MG63 (cell line): ENCODE data around the gene HLA-A. TPM values are rescaled to one million over a fixed set of nuclear protein-coding genes. Genes with fewer than 3 reads are reported as not detected.
"Not testable (repeated sequence)": the region's sequence is repeated elsewhere in the genome, so short reads cannot be mapped to it uniquely, and the experiment has no call there.

Experiments used
- DNase-seq: peaks from one replicate; pipeline ENCODE4 v3.0.0-alpha.2; 2020
- H3K27me3 ChIP-seq: fragments of 250-450 bp; sonication (Bioruptor Pico); 2 replicates; pipeline ENCODE4 v1.5.1; 2020; ENCODE audit warnings: mild to moderate bottlenecking, moderate library complexity
- H3K36me3 ChIP-seq: fragments of 250-450 bp; sonication (Bioruptor Pico); 2 replicates; pipeline ENCODE4 v1.5.1; 2020; ENCODE audit warnings: mild to moderate bottlenecking, moderate library complexity
- H3K4me3 ChIP-seq: fragments of 250-450 bp; sonication (Bioruptor Pico); 2 replicates; pipeline ENCODE4 v1.5.1; 2020; ENCODE audit warnings: mild to moderate bottlenecking, moderate library complexity
- H3K9me3 ChIP-seq: fragments of 250-450 bp; sonication (Bioruptor Pico); 2 replicates; pipeline ENCODE4 v1.5.1; 2020; ENCODE audit warnings: mild to moderate bottlenecking, moderate library complexity
- total RNA-seq: library from RNA; depleted of rRNA; stranded (reverse); fragments of >200 nt; shearing (Covaris generic); gene quantifications from 2 replicates; pipeline ENCODE4 v1.2.3, GENCODE V29; 2014; ENCODE audit warnings: low replicate concordance

The HLA-A gene
- total RNA-seq, 1 experiment from 2014 or later: 315 TPM

DNA sequence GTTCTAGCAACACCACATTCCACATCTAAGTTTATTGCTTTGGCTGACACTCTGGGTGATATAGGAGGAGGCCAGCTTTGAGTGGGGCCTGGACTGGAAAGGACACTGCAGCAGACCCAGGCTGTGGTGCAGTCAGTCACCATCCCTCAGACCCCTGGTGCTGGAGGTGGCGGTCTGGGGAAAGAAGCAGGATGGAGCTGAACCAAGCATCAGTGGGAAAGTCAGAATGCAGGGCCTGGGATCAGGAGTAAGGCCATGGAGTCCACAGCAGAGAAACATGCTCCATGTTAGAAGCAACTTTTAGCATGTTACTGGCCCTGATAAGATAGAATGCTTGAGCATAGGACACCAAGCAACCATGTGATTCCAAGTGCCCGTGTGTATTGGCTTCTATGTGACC is 5.9 kb downstream of the HLA-A start:
- DNase-seq: no peak

DNA sequence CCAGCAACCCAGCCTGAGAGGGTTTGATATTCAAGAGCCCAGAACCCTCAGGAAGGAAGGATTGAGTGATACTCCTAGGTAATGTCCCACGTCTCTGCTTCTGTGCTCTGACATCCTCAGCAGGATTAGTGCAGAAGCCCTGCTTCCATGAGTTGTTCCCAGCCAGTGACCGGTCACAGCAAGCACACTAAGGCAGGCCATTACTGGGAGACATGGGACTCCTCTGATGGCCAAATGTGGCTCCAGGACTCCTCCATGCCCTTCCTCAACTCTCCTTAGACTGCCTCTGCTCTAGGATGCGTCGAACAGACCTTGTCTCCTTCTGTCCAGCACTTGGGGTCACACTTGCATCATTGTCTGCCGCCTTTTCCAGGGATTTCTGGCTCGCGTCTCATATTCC is 7.6 kb downstream of the HLA-A start:
- H3K36me3 ChIP-seq: 0 out of 2 replicates have a peak, but pooled peaks cover 2% of the 10 kb centered on the region
- H3K27me3 ChIP-seq: no peaks in the 10 kb centered on the region
- DNase-seq: no peak
- no peaks in the 10 kb centered on the region for H3K9me3 ChIP-seq
- no peak overlapping the region for H3K4me3 ChIP-seq

More for the DNA sequence above, 5.9 kb downstream of the HLA-A start:
- H3K27me3 ChIP-seq: no peaks in the 10 kb centered on the region
- H3K9me3 ChIP-seq: no peaks in the 10 kb centered on the region
- 0 out of 2 replicates have a peak, but pooled peaks cover 2% of the 10 kb centered on the region for H3K36me3 ChIP-seq
- no peak overlapping the region for H3K4me3 ChIP-seq

DNA sequence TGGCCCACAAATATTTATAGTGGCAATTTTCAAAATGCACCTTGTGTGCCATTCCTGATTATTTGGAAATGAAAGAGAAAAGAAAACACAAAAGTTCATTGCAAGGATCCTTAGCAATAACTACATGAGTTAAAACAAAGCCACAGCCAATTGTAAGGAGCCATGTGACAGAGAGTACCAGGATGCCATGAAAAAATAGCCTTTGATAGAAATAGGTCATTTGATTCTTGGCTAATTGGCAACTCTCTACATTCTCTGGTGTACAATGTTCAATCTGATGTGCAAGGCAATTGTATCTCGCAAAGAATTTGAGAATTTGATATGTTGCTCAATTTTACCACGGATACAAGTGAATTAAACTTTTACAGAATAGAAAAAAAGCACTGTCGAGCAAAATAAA is 9.6 kb downstream of the HLA-A start:
- Histone ChIP-seq H3K9me3 (no peaks in the 10 kb centered on the region), H3K4me3 (no peak overlapping the region), H3K27me3 (no peaks in the 10 kb centered on the region), H3K36me3 (no peaks in the 10 kb centered on the region)
- DNase-seq: no peak

DNA sequence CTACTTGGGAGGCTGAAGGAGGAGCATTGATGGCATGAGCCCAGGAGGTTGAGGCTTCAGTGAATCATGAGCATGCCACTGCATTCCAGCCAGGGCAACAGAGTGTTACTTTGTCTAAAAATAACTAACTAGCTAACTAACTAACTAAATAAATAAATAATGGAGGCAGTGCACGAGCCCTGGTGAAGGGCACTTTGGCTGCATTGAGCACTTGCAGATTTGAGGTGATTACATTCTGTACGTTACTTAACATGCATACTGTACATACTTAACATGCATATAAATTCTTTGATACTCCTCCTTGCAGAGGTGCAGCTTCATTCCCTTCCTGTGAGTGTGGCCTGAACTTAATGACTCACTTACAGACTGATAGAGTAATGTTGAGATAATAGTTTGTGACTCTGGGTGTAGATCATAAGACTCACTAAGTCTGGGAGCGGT is 10.7 kb downstream of the HLA-A start:
- no peak overlapping the region for H3K4me3 ChIP-seq
- no peaks in the 10 kb centered on the region for H3K9me3 ChIP-seq
- no peaks in the 10 kb centered on the region for H3K36me3 ChIP-seq
- no peaks in the 10 kb centered on the region for H3K27me3 ChIP-seq
- DNase-seq: peak; percentile 86

DNA sequence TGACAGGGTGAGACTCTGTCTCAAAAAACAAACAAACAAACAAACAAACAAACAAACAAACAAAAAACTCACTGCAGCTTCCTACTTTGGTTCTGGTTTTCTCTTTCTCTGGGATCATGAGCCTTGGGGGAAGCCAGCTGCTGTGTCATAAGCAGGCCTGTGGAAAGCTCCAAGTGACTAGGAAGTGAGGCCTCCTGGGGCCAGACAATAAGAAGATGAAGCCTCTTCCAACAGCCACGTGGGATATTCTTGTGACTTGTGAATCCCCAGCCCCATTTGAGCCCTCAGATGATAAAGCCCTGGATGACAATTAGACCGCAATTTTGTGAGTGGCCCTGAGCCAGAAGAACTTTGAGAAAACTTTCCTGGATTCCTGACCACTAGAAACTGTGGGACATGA is 11.4 kb downstream of the HLA-A start:
- no peaks in the 10 kb centered on the region for H3K36me3 ChIP-seq
- no peaks in the 10 kb centered on the region for H3K27me3 ChIP-seq
- H3K4me3 ChIP-seq: no peak overlapping the region
- no peaks in the 10 kb centered on the region for H3K9me3 ChIP-seq
- DNase-seq: peak; percentile 36

DNA sequence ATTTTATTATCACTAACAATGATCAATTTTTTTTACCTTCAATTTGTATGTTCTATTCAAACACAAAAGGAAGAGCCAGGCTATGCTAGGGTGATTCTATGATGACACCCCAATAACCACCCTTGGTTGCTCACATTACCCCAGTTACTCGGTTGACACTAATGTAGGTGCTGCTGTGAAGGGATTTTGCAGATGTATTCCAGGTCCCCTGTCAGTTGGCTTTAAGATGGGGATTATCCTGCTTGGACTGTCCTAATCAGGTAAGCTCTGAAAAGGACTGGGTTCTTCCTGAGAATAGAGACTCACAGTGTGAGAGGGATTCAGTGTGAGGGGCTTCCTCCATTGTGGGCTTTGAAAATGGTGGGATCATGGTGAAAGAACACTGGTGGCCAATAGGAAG is 11.9 kb downstream of the HLA-A start:
- Histone ChIP-seq H3K4me3 (no peak overlapping the region), H3K27me3 (no peaks in the 10 kb centered on the region)
- DNase-seq: no peak

DNA sequence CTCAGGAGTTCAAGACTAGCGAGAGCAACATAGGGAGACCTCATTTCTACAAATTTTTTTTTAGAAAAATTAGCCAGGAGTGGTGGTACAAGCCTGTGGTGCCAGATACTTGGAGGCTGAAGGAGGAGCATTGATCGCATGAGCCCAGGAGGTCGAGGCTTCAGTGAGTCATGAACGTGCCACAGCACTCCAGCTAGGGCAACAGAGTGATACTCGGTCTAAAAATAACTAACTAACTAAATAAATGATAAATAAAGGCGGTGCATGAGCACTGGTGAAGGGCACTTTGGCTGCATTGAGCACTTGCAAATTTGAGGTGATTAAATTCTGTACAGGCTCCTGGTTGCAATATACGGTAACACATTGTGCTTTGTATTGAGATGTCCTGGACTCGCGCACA is 13.5 kb downstream of the HLA-A start:
- H3K36me3 ChIP-seq: no peaks in the 10 kb centered on the region
- H3K27me3 ChIP-seq: no peaks in the 10 kb centered on the region
- no peaks in the 10 kb centered on the region for H3K9me3 ChIP-seq
- peak; percentile 28 for DNase-seq
- no peak overlapping the region for H3K4me3 ChIP-seq

More for the DNA sequence above, 11.9 kb downstream of the HLA-A start:
- Histone ChIP-seq H3K9me3 (no peaks in the 10 kb centered on the region), H3K36me3 (no peaks in the 10 kb centered on the region)

DNA sequence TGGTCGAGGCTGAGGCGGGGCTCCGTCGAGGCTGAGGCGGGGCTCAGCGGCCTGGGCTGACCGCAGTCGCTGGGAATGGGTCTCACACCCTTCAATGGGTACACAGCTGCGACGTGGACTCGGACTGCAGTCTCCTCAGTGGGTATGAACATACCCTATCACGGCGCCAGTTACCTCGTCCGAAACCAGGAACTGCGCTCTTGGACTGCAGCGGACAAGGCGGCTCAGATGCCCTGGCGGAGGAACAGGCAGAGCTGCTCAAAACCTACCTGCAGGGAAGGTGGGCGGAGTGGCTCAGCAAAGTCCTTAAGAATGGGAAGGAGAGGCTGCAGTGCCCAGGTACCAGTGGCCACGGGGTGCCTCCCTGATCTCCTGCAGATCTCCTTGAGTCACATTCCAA is 14.2 kb downstream of the HLA-A start:
- H3K9me3 ChIP-seq: no peaks in the 10 kb centered on the region

DNA sequence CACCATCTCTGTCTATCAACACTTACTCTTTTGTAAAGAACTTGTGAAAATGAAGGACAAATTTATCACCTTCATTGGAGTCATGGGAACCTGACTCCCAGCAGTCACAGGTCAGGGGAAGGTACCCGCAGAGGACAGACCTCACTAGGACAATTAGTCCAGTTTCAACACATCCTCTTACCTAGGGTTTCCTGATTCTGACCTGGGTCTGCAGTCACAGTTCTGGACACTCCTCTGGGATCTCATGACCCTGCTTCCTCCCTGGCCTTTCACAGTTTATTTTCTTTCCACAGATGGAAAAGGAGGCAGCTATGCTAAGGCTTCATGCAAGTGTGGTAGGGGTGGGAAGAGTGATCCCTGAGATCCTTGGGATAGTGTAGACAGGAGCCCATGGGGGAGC is 15.7 kb downstream of the HLA-A start:
- no peaks in the 10 kb centered on the region for H3K36me3 ChIP-seq

More for the DNA sequence above, 14.2 kb downstream of the HLA-A start:
- DNase-seq: no peak
- Histone ChIP-seq H3K27me3 (no peaks in the 10 kb centered on the region), H3K36me3 (no peaks in the 10 kb centered on the region), H3K4me3 (no peak overlapping the region)

DNA sequence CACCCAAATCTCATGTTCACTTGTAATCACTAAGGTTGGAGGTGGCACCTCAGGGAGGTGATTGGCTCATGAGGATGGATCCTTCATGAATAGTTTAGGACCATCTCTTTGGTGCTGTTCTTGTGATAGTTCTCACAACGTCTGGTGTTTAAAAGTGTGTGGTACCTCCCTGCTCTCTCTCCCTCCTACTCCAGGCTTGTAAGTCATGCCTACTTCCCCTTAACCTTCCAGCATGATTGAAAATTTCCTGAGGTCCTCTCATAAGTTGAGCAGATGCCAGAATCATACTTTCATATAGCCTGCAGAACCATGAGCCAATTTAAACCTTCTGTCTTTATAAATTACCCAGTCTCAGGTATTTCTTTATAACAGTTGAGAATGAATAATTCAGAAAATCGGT is 16.6 kb downstream of the HLA-A start:
- H3K4me3 ChIP-seq: no peak overlapping the region
- H3K9me3 ChIP-seq: no peaks in the 10 kb centered on the region
- H3K27me3 ChIP-seq: no peaks in the 10 kb centered on the region
- H3K36me3 ChIP-seq: no peaks in the 10 kb centered on the region
- no peak for DNase-seq

More for the DNA sequence above, 15.7 kb downstream of the HLA-A start:
- DNase-seq: no peak
- Histone ChIP-seq H3K9me3 (no peaks in the 10 kb centered on the region), H3K27me3 (no peaks in the 10 kb centered on the region), H3K4me3 (no peak overlapping the region)

DNA sequence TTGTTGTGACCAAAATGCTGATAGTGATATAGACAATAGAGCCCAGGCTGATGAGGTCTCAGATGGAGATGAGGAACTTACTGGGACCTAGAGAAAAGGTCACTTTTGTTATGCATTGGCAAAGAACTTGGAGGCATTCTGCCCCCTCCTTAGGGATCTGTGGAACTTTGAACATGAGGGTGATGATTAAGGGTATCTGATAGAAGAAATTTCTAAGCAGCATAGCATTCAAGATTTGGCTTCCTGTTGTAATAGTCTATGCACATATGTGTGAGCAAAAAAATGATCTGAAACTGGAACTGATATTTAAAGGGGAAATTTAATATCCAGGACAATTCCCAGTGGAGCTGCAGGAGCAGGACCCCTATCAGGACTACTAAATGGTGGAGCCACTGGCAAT is 17.1 kb downstream of the HLA-A start:
- Histone ChIP-seq H3K9me3 (no peaks in the 10 kb centered on the region), H3K4me3 (no peak overlapping the region), H3K36me3 (no peaks in the 10 kb centered on the region), H3K27me3 (no peaks in the 10 kb centered on the region)
- no peak for DNase-seq

DNA sequence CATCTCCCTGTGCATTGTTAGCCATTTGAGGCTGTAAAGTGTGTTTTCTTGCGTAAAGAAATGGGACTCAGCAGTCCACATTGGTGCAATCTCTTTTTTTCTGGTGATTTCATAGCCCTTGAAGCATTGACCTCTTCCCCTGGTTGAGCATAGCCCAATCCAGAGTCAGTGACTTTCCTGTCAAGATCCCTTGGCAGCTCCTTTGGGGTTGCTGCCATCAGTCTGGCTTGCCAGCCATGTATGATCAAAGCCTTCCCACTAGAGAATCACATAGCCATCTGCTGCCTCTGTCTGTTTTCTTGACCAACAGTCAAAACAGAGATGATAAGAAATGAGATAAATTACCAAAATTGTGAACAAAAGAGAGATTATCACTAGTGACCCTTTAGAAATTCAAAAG is 19.6 kb downstream of the HLA-A start:
- H3K27me3 ChIP-seq: no peaks in the 10 kb centered on the region
- no peaks in the 10 kb centered on the region for H3K9me3 ChIP-seq
- H3K36me3 ChIP-seq: no peaks in the 10 kb centered on the region
- DNase-seq: peak; percentile 37
- no peak overlapping the region for H3K4me3 ChIP-seq

DNA sequence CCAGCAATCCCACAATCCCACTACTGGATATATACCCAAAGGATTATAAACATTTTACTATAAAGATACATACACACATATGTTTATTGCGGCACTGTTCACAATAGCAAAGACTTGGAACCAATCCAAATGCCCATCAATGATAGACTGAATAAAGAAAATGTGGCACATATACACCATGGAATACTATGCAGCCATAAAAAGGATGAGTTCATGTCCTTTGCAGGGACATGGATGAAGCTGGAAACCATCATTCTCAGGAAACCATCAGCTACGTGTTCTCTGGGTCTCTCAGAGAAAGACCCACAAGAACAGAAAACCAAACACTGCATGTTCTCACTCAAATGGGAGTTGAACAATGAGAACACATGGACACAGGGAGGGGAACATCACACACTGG is 21.4 kb downstream of the HLA-A start:
- not testable (repeated sequence) for H3K9me3 ChIP-seq

DNA sequence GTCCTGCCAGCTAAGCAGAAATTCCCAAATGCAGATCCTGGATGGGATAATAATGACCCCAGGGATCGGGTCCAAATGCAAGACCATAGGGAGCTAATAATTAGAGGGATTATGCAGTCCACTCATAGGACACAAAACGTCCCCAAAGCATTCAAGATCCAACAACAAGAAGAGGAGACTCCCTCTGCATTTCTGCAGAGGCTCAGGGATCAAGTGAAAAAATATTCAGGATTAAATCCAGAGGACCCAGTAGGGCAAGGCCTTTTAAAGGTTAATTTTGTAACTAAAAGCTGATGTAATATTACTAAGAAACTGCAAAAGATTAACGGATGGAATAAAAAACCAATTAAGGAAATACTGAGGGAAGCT is 22.2 kb downstream of the HLA-A start:
- Histone ChIP-seq H3K4me3 (no peak overlapping the region), H3K27me3 (no peaks in the 10 kb centered on the region), H3K9me3 (no peaks in the 10 kb centered on the region), H3K36me3 (no peaks in the 10 kb centered on the region)
- DNase-seq: no peak

More for the DNA sequence above, 21.4 kb downstream of the HLA-A start:
- not testable (repeated sequence) for H3K27me3 ChIP-seq, DNase-seq, H3K4me3 ChIP-seq, H3K36me3 ChIP-seq

DNA sequence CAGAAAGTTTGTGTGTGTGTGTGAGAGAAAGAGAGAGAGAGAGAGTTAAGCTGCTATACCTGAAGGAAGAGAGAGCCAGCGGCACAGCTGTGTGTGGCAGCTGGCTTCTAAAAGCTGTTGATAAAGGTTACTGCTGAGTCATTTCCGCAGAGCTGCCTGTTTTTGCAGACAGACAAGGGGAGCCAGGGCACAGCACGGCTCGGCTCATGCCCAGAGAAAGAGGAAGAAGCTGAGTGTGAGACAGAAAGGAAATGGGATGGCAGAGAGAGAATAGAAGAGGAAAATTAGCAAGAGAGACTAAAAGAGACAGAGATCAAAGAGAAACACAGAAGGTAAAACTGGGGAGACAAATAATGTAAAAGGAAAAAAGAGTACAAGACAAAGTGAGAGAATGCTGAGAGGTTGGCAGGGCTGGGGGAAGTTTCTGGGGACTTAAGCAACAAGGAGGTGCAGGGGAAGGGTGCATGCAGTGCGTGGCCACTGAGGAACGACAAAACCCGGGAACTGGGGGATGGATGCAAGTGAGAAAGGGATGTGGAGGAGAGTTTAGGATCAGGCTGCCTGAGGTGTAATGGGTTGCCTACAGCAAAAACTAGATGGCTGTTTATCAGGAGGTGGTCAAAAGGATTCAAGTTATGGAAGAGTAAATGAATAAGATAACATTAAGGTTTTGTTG is 22.7 kb downstream of the HLA-A start:
- DNase-seq: peak; percentile 88
- no peaks in the 10 kb centered on the region for H3K36me3 ChIP-seq

DNA sequence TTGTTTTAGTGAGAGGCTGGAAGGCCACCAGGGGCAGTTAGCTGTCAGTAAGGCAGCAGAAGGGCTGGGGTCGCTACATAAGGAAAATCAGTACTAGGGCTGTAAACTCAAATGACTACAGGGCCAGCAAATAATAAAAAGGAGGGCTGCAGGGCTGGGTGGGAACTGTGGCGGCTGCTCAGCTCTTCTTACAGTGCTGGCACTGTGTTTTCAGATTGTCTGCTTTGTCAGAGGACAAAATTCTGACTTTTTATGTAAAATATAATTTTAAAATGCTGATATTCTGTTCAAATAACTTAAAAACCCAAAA is 23.2 kb downstream of the HLA-A start:
- no peak overlapping the region for H3K4me3 ChIP-seq
- no peaks in the 10 kb centered on the region for H3K9me3 ChIP-seq
- no peak for DNase-seq

More for the DNA sequence above, 22.7 kb downstream of the HLA-A start:
- no peak overlapping the region for H3K4me3 ChIP-seq
- H3K9me3 ChIP-seq: no peaks in the 10 kb centered on the region
- no peaks in the 10 kb centered on the region for H3K27me3 ChIP-seq

DNA sequence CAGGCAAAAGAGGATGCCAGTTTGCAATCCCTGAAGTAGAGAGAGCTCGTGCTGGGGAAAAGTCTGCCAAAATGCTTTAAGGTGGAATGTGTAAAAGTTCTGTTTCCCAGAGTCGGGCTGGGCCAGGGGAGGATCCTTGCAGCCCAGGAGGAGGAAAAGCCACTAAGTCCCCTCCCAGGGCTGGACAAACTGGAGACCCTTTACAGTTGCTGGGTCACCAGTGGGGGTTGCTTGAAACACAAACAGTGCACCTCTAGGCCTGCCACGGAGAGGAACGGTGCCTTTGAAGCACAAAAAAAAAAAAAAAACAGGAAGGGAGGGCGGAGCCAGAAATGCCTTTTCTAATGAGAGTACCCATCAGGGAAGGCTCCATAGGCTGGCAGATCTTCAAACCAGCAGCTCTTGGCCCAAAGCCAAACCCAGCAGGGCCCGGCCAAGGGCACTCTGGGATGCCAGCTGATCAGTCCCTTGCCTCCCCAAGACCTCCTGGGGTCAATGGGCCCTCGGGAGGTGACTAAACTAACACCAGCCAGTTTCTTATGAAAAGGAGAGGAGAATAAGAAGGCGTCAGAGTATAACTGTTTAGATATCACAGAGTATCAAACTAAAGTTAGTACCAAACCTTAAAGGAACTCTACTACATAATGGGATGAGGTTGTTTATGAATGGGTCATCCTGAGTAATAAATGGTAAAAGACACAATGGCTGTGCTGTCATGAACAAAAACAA is 23.7 kb downstream of the HLA-A start:
- H3K36me3 ChIP-seq: no peaks in the 10 kb centered on the region
- no peaks in the 10 kb centered on the region for H3K27me3 ChIP-seq
- H3K4me3 ChIP-seq: no peak overlapping the region
- peak; percentile 81 for DNase-seq
- no peaks in the 10 kb centered on the region for H3K9me3 ChIP-seq

More for the DNA sequence above, 23.2 kb downstream of the HLA-A start:
- no peaks in the 10 kb centered on the region for H3K36me3 ChIP-seq
- no peaks in the 10 kb centered on the region for H3K27me3 ChIP-seq

DNA sequence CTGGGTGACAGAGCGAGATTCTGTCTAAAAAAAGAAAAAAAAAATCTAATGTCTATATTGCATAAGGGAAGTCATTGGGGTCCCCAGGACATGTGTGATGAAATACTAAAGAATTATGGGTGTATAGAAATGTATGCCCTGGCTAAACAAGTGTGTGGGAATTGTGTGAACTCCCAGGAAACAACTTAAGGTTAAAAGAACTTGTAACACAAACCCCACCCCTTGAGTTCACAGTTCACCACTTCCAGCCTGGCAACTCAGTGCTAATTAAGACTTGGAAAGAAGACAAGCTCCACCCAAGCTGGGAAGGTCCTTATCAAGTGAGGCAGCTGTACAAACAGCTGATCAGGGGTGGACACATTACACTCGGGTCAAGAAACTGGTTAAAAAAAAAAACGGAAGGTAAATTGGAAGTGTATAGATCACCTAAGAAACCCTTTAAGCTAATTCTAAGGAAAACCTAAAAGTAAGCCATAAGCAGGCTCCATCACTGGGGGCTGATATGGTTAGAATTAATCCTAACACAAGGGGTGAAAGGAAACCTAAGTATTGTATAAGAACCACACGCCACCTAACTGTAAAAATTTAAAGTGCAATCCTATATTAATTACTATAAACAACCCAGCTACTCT is 25.2 kb downstream of the HLA-A start:
- H3K4me3 ChIP-seq: no peak overlapping the region
- DNase-seq: no peak
- no peaks in the 10 kb centered on the region for H3K9me3 ChIP-seq

More for the DNA sequence above, 25.2 kb downstream of the HLA-A start:
- Histone ChIP-seq H3K36me3 (no peaks in the 10 kb centered on the region), H3K27me3 (no peaks in the 10 kb centered on the region)
